ENCODE results near the gene ID2. TPM values are rescaled to one million over a fixed set of nuclear protein-coding genes. Genes with fewer than 3 reads are reported as not detected.
"Not testable (repeated sequence)": the region's sequence is repeated elsewhere in the genome, so short reads cannot be mapped to it uniquely, and the experiment has no call there.

The ID2 gene
- polyA plus RNA-seq, 2 donors: 12.7 to 23.1 TPM

- Histone ChIP-seq H3K36me3 (ENCODE audit: control insufficient read depth in 2 of 2, insufficient read depth in 2 of 2, low read length in 1 of 2) (no peaks in the 10 kb centered on the region), H3K27me3 (ENCODE audit: control insufficient read depth in 1 of 2, insufficient read depth in 2 of 2, low read length in 2 of 2) (no peaks in the 10 kb centered on the region), H3K4me1 (ENCODE audit: control insufficient read depth in 2 of 2, insufficient read depth in 2 of 2, low read length in 1 of 2) (no peaks in the 10 kb centered on the region), H3K27ac (ENCODE audit: low read depth in 2 of 2, low read length in 1 of 2) (no peak overlapping the region), H3K9me3 (ENCODE audit: control insufficient read depth in 2 of 2, insufficient read depth in 1 of 2, low read depth in 1 of 2, low read length in 1 of 2) (no peaks in the 10 kb centered on the region), H3K4me3 (ENCODE audit: low read depth in 1 of 2, low read length in 2 of 2) (no peak overlapping the region)
- WGBS, 2 donors: 61 to 75% methylated on average over 3 of the region's 3 CpGs
Measured at GRCh38 chr2:8720741-8721140, 38.9 kb downstream of the ID2 start.

DNA sequence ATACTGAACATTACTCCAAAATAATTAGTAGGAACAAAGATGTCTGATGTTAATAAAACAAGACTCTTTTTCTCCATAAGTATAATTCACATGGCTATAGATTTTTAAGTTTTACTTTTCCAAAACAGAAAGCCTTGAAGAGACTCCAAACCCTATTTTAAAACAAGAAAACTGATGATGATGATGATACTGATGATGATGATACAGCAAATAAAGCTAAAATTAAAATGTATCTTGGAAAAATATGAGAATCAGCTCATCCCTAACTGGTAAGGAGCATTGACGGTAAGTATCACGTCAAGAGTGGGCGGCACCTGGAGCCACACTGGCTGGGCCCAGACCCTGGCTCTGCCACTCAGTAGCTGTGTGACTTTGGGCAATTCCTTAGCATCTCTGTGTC lies 39.6 kb downstream of the ID2 start:
- Histone ChIP-seq H3K27ac (ENCODE audit: low read depth in 2 of 2, low read length in 1 of 2) (no peak overlapping the region), H3K4me3 (ENCODE audit: low read depth in 1 of 2, low read length in 2 of 2) (no peak overlapping the region), H3K27me3 (ENCODE audit: control insufficient read depth in 1 of 2, insufficient read depth in 2 of 2, low read length in 2 of 2) (no peaks in the 10 kb centered on the region), H3K36me3 (ENCODE audit: control insufficient read depth in 2 of 2, insufficient read depth in 2 of 2, low read length in 1 of 2) (no peaks in the 10 kb centered on the region), H3K4me1 (ENCODE audit: control insufficient read depth in 2 of 2, insufficient read depth in 2 of 2, low read length in 1 of 2) (no peaks in the 10 kb centered on the region), H3K9me3 (ENCODE audit: control insufficient read depth in 2 of 2, insufficient read depth in 1 of 2, low read depth in 1 of 2, low read length in 1 of 2) (no peaks in the 10 kb centered on the region)
- WGBS, 2 donors: 95 to 96% methylated on average over 3 of the region's 3 CpGs

DNA sequence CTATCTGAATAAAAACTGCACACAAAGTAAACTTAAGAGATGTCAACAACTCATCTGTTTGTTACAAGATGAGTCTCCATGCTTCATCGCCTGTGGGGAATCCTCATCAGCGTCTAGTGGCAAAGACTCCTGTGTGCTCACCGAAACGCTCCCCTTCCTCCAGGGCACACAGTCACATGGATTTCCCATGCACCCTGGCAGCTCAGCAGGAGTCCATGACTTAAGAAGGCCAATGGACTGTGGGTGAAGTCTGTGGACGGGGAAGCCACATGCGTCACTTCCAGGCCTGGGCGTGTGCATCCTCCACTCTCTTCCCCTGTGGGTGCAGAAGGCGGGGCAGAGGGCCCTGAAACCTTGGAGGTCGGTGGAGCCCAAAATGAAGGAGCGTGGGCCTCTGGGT lies 41.1 kb downstream of the ID2 start:
- Histone ChIP-seq H3K27ac (ENCODE audit: low read depth in 2 of 2, low read length in 1 of 2) (no peak overlapping the region), H3K36me3 (ENCODE audit: control insufficient read depth in 2 of 2, insufficient read depth in 2 of 2, low read length in 1 of 2) (peaks cover 0 to 2% of the 10 kb centered on the region in 2 donors), H3K9me3 (ENCODE audit: control insufficient read depth in 2 of 2, insufficient read depth in 1 of 2, low read depth in 1 of 2, low read length in 1 of 2) (no peaks in the 10 kb centered on the region), H3K4me1 (ENCODE audit: control insufficient read depth in 2 of 2, insufficient read depth in 2 of 2, low read length in 1 of 2) (no peaks in the 10 kb centered on the region), H3K27me3 (ENCODE audit: control insufficient read depth in 1 of 2, insufficient read depth in 2 of 2, low read length in 2 of 2) (no peaks in the 10 kb centered on the region), H3K4me3 (ENCODE audit: low read depth in 1 of 2, low read length in 2 of 2) (no peak overlapping the region)
- WGBS, 2 donors: 86 to 89% methylated on average over 10 of the region's 10 CpGs

DNA sequence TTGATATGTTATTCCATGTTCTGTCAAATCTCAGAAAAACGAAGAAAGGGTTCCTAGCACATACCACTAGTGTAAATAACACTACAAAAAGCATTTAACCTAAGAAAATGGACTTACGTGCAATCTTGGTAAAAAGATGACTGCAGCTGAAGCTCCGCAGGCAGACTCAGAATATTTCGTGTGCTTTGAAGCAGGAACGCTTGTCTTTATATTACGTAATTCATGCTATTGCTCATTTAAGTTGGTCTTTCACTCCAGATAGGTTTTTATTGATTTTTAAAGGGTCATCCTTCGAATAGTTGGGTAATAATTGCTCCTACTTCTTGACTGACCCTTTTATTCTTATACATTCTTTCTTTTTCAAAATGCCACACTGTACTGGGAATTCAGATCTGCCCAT lies 44.0 kb downstream of the ID2 start:
- H3K36me3 ChIP-seq (ENCODE audit: control insufficient read depth in 2 of 2, insufficient read depth in 2 of 2, low read length in 1 of 2): peaks cover 7 to 11% of the 10 kb centered on the region in 2 donors
- no peak overlapping the region for H3K4me3 ChIP-seq (ENCODE audit: low read depth in 1 of 2, low read length in 2 of 2)
- no peak overlapping the region for H3K27ac ChIP-seq (ENCODE audit: low read depth in 2 of 2, low read length in 1 of 2)
- WGBS, 2 donors: 91% methylated on average over 7 of the region's 7 CpGs
- H3K9me3 ChIP-seq (ENCODE audit: control insufficient read depth in 2 of 2, insufficient read depth in 1 of 2, low read depth in 1 of 2, low read length in 1 of 2): no peaks in the 10 kb centered on the region
- peaks cover 0 to 2% of the 10 kb centered on the region in 2 donors for H3K4me1 ChIP-seq (ENCODE audit: control insufficient read depth in 2 of 2, insufficient read depth in 2 of 2, low read length in 1 of 2)
- no peaks in the 10 kb centered on the region for H3K27me3 ChIP-seq (ENCODE audit: control insufficient read depth in 1 of 2, insufficient read depth in 2 of 2, low read length in 2 of 2)

GRCh38 chr2:8728305-8729015 lies 46.6 kb downstream of the ID2 start:
- no peaks in the 10 kb centered on the region for H3K27me3 ChIP-seq (ENCODE audit: control insufficient read depth in 1 of 2, insufficient read depth in 2 of 2, low read length in 2 of 2)

GRCh38 chr2:8729101-8729500 lies 47.2 kb downstream of the ID2 start:
- not testable (repeated sequence) for H3K4me1 ChIP-seq (ENCODE audit: control insufficient read depth in 2 of 2, insufficient read depth in 2 of 2, low read length in 1 of 2); H3K27ac ChIP-seq (ENCODE audit: low read depth in 2 of 2, low read length in 1 of 2); H3K9me3 ChIP-seq (ENCODE audit: control insufficient read depth in 2 of 2, insufficient read depth in 1 of 2, low read depth in 1 of 2, low read length in 1 of 2); H3K27me3 ChIP-seq (ENCODE audit: control insufficient read depth in 1 of 2, insufficient read depth in 2 of 2, low read length in 2 of 2); H3K4me3 ChIP-seq (ENCODE audit: low read depth in 1 of 2, low read length in 2 of 2)
- H3K36me3 ChIP-seq (ENCODE audit: control insufficient read depth in 2 of 2, insufficient read depth in 2 of 2, low read length in 1 of 2): peaks cover 22 to 28% of the 10 kb centered on the region in 2 donors
- WGBS, 2 donors: 89 to 92% methylated on average over 5 of the region's 5 CpGs

More at GRCh38 chr2:8728305-8729015, 46.6 kb downstream of the ID2 start:
- H3K27ac ChIP-seq (ENCODE audit: low read depth in 2 of 2, low read length in 1 of 2): no peak overlapping the region
- no peaks in the 10 kb centered on the region for H3K9me3 ChIP-seq (ENCODE audit: control insufficient read depth in 2 of 2, insufficient read depth in 1 of 2, low read depth in 1 of 2, low read length in 1 of 2)
- H3K4me1 ChIP-seq (ENCODE audit: control insufficient read depth in 2 of 2, insufficient read depth in 2 of 2, low read length in 1 of 2): peaks cover 0 to 2% of the 10 kb centered on the region in 2 donors
- H3K36me3 ChIP-seq (ENCODE audit: control insufficient read depth in 2 of 2, insufficient read depth in 2 of 2, low read length in 1 of 2): peaks cover 19 to 24% of the 10 kb centered on the region in 2 donors
- H3K4me3 ChIP-seq (ENCODE audit: low read depth in 1 of 2, low read length in 2 of 2): no peak overlapping the region
- WGBS, 2 donors: 84 to 87% methylated on average over 7 of the region's 7 CpGs

DNA sequence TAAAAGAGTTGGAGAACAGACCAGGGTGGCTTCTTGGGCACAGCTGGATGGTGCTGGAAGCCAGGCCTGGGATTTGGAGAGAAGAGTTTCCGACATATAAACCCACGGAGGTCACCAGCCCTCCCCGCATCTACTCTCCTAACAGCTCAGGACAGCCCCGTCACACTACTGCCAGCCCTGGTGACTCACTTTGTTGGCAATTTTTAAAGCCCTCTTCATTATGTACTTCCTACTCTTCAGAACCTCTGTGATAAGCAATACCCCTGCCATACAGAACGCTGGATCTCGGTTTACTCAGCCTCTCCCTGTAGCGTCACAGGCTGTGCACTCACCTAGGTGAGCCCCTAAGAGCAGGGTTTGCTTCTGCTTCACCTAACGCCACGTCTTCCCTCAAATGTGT lies 48.1 kb downstream of the ID2 start:
- no peak overlapping the region for H3K27ac ChIP-seq (ENCODE audit: low read depth in 2 of 2, low read length in 1 of 2)
- peaks cover 0 to 2% of the 10 kb centered on the region in 2 donors for H3K4me1 ChIP-seq (ENCODE audit: control insufficient read depth in 2 of 2, insufficient read depth in 2 of 2, low read length in 1 of 2)
- no peak overlapping the region for H3K4me3 ChIP-seq (ENCODE audit: low read depth in 1 of 2, low read length in 2 of 2)
- no peaks in the 10 kb centered on the region for H3K27me3 ChIP-seq (ENCODE audit: control insufficient read depth in 1 of 2, insufficient read depth in 2 of 2, low read length in 2 of 2)
- WGBS, 2 donors: 80 to 86% methylated on average over 9 of the region's 9 CpGs
- H3K36me3 ChIP-seq (ENCODE audit: control insufficient read depth in 2 of 2, insufficient read depth in 2 of 2, low read length in 1 of 2): peaks cover 23 to 31% of the 10 kb centered on the region in 2 donors
- H3K9me3 ChIP-seq (ENCODE audit: control insufficient read depth in 2 of 2, insufficient read depth in 1 of 2, low read depth in 1 of 2, low read length in 1 of 2): no peaks in the 10 kb centered on the region

DNA sequence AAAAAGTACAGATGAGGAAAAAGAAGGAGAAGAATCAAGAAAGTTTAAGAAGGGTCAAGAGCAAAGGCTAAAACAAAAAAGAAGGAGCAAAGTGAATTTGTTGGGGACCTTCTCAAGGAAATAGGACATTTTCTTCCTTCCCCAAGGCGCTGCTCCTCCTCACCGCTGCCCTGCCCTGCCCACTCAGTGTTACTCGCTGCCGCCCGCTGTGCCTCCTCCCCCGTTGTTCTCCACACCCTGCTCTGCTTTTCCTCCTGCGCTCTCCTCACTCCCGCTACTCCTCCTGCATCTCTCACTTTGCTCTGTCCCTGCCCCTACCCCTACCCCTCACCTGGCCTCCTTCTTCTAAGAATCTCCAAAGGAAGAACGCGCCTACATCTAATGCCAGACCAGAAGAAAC lies 50.7 kb downstream of the ID2 start:
- Histone ChIP-seq H3K4me1 (ENCODE audit: control insufficient read depth in 2 of 2, insufficient read depth in 2 of 2, low read length in 1 of 2) (peaks cover 0 to 2% of the 10 kb centered on the region in 2 donors), H3K27me3 (ENCODE audit: control insufficient read depth in 1 of 2, insufficient read depth in 2 of 2, low read length in 2 of 2) (no peaks in the 10 kb centered on the region), H3K9me3 (ENCODE audit: control insufficient read depth in 2 of 2, insufficient read depth in 1 of 2, low read depth in 1 of 2, low read length in 1 of 2) (no peaks in the 10 kb centered on the region), H3K27ac (ENCODE audit: low read depth in 2 of 2, low read length in 1 of 2) (no peak overlapping the region), H3K4me3 (ENCODE audit: low read depth in 1 of 2, low read length in 2 of 2) (no peak overlapping the region), H3K36me3 (ENCODE audit: control insufficient read depth in 2 of 2, insufficient read depth in 2 of 2, low read length in 1 of 2) (peaks cover 24 to 34% of the 10 kb centered on the region in 2 donors)
- WGBS, 2 donors: 98 to 100% methylated on average over 10 of the region's 10 CpGs

All from esophagus (tissue), 2 donors.